LNCaP clone FGC (cell line): ENCODE data around the gene RAB23.

Source experiments
- DNase-seq: peaks from one replicate; pipeline ENCODE4 v3.0.0-alpha.2; 2011; ENCODE audit warnings: low read depth
- H3K4me3 ChIP-seq: 2 replicates; pipeline ENCODE4 v1.5.1; 2011; ENCODE audit warnings: mild to moderate bottlenecking, low read depth, low read length, control low read depth
- TF ChIP-seq, protein P1 (sequence below): IDR thresholded peaks from 2 replicates; pipeline ENCODE4 v1.5.1; 2012; ENCODE audit warnings: mild to moderate bottlenecking; ENCODE audit not compliant: control insufficient read depth, insufficient read depth; ENCODE audit errors: extremely low read depth

Gene RAB23

DNA sequence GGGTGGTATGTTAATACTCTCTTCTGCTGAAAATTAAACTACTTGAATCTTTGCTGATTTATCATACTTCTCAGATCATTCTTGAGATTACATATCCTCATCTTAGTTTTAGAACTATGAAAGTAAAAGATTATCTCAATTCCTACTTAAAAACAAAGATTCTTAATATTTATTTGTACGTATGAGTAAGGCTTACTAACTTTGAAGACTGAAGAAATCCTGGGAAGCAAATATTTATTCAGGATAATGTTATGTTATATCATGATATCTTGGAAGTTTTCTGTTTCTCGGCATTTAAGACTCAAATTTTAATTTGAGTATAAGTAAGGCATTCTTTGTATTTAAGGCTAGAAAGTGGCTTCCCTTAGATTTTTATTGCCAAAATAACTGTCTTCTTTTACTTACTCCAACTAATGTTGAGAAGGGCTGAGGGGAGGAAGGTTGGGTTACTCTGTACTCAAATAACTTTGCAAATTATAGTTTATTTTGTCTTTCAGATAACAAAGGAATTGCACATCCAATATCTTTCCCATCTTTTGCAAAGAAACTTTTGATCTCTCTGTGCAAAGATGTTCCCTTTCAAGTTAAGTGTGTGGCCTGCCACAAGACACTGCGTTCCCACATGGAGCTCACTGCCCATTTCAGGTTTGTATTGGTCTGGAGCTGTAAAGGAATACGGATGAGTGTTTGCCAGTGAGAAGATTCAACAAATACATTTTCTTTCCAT is 80.5 kb downstream of the RAB23 start:
- H3K4me3 ChIP-seq, result no peak overlapping the region
- DNase-seq, result no peak
- TF ChIP-seq, protein P1, sequence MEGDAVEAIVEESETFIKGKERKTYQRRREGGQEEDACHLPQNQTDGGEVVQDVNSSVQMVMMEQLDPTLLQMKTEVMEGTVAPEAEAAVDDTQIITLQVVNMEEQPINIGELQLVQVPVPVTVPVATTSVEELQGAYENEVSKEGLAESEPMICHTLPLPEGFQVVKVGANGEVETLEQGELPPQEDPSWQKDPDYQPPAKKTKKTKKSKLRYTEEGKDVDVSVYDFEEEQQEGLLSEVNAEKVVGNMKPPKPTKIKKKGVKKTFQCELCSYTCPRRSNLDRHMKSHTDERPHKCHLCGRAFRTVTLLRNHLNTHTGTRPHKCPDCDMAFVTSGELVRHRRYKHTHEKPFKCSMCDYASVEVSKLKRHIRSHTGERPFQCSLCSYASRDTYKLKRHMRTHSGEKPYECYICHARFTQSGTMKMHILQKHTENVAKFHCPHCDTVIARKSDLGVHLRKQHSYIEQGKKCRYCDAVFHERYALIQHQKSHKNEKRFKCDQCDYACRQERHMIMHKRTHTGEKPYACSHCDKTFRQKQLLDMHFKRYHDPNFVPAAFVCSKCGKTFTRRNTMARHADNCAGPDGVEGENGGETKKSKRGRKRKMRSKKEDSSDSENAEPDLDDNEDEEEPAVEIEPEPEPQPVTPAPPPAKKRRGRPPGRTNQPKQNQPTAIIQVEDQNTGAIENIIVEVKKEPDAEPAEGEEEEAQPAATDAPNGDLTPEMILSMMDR, result no peak

DNA sequence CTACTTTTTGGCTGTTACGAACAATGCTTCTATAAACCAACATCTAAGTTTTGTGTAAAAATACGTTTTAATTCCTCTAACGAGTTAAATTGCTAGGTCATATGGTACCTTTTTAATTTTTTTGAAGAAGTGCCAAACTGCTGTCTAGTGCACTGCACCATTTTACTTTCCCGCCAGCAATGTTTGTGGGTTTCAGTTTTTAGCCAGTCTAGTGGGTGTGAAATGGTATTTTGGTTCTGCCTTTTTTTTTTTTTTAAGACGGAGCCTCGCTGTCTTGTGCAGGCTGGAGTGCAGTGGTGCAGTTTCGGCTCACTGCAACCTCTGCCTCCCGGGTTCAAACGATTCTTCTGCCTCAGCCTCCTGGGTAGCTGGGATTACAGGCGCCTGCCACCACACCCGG is 84.1 kb downstream of the RAB23 start:
- TF ChIP-seq, protein P1, result no peak
- no peak for DNase-seq
- no peak overlapping the region for H3K4me3 ChIP-seq

DNA sequence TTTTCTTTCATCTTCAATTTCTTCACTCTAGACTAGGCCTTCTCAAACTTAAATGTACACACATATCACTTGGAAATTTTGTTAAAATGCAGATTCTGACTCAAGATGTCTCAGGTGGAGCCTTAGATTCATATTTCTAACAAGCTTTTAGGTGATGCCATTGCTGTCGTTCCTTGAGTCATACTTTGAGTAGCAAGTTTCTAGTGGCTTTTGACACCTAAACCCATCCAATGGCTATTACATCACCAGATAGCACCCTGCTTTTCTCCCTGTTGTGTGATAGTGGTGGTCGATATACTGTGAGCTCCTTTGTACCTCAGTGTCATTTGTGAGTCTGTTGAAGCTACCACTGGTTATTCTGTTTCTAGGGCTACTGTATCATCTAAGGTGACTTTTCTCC is 84.8 kb downstream of the RAB23 start:
- no peak for DNase-seq
- no peak overlapping the region for H3K4me3 ChIP-seq
- TF ChIP-seq, protein P1, result no peak
